Measurements from ENCODE around the gene RXRG. TPM values are rescaled to one million over a fixed set of nuclear protein-coding genes. Genes with fewer than 3 reads are reported as not detected.
A peak's percentile ranks its signal among the peaks of the same experiment; 100 is the strongest.
"Not testable (repeated sequence)": the region's sequence is repeated elsewhere in the genome, so short reads cannot be mapped to it uniquely, and the experiment has no call there.

The RXRG gene
- total and polyA plus RNA-seq, 5 donors = 1.4 to 4.7 (median 3.6) TPM

- intact Hi-C loops (cut with DNase I) = no loop called here
- no peak overlapping the region for H3K4me3 ChIP-seq (ENCODE audit: low read length)
- no peaks in the 10 kb centered on the region for H3K27me3 ChIP-seq (ENCODE audit: control insufficient read depth, insufficient read depth)
- 94% methylated on average over 2 of the region's 2 CpGs for WGBS
- H3K9me3 ChIP-seq (ENCODE audit: control insufficient read depth, low read length) = no peaks in the 10 kb centered on the region
- DNase-seq (no peak), ATAC-seq (no peak)
- H3K4me1 ChIP-seq (ENCODE audit: control insufficient read depth, insufficient read depth, low read length) = peaks cover 3% of the 10 kb centered on the region
- no peak overlapping the region for H3K27ac ChIP-seq (ENCODE audit: low read length)
Observed at GRCh38 chr1:165474196-165474595, 29.3 kb upstream of the RXRG start.

- intact Hi-C loops (cut with DNase I) = no loop called here
- no peaks in the 10 kb centered on the region for H3K9me3 ChIP-seq (ENCODE audit: control insufficient read depth, low read length)
- no peak overlapping the region for H3K27ac ChIP-seq (ENCODE audit: low read length)
- no peaks in the 10 kb centered on the region for H3K27me3 ChIP-seq (ENCODE audit: control insufficient read depth, insufficient read depth)
- WGBS = 84% methylated on average over 4 of the region's 4 CpGs
- ATAC-seq (no peak), DNase-seq (no peak)
- H3K4me1 ChIP-seq (ENCODE audit: control insufficient read depth, insufficient read depth, low read length) = peaks cover 3% of the 10 kb centered on the region
- H3K4me3 ChIP-seq (ENCODE audit: low read length) = no peak overlapping the region
Observed at GRCh38 chr1:165473081-165473480, 28.2 kb upstream of the RXRG start.

- Histone ChIP-seq H3K27me3 (ENCODE audit: control insufficient read depth, insufficient read depth) (no peaks in the 10 kb centered on the region), H3K4me3 (ENCODE audit: low read length) (no peak overlapping the region), H3K27ac (ENCODE audit: low read length) (no peak overlapping the region), H3K4me1 (ENCODE audit: control insufficient read depth, insufficient read depth, low read length) (peaks cover 2% of the 10 kb centered on the region), H3K9me3 (ENCODE audit: control insufficient read depth, low read length) (no peaks in the 10 kb centered on the region)
- intact Hi-C loops (cut with DNase I) = no loop called here
- no peak for DNase-seq
- ATAC-seq = no peak
- 82% methylated on average over 6 of the region's 6 CpGs for WGBS
Observed at GRCh38 chr1:165468726-165469249, 23.9 kb upstream of the RXRG start.

- Histone ChIP-seq H3K9me3 (ENCODE audit: control insufficient read depth, low read length) (no peaks in the 10 kb centered on the region), H3K4me3 (ENCODE audit: low read length) (no peak overlapping the region), H3K27me3 (ENCODE audit: control insufficient read depth, insufficient read depth) (no peaks in the 10 kb centered on the region), H3K4me1 (ENCODE audit: control insufficient read depth, insufficient read depth, low read length) (peaks cover 2% of the 10 kb centered on the region), H3K27ac (ENCODE audit: low read length) (no peak overlapping the region)
- intact Hi-C loops (cut with DNase I) = no loop called here
- ATAC-seq = no peak
- no peak for DNase-seq
- WGBS = 87% methylated on average over 2 of the region's 2 CpGs
Observed at GRCh38 chr1:165468253-165468652, 23.3 kb upstream of the RXRG start.

- intact Hi-C loops (cut with DNase I) = no loop called here
- DNase-seq (peak in 2 of 3 donors; percentile 31 to 56), ATAC-seq (peak; percentile 44 to 88)
- Histone ChIP-seq H3K9me3 (ENCODE audit: control insufficient read depth, low read length) (no peaks in the 10 kb centered on the region), H3K27ac (ENCODE audit: low read length) (no peak overlapping the region), H3K27me3 (ENCODE audit: control insufficient read depth, insufficient read depth) (no peaks in the 10 kb centered on the region), H3K4me1 (ENCODE audit: control insufficient read depth, insufficient read depth, low read length) (peaks cover 2% of the 10 kb centered on the region), H3K4me3 (ENCODE audit: low read length) (no peak overlapping the region)
- 71% methylated on average over 7 of the region's 7 CpGs for WGBS
Observed at GRCh38 chr1:165467706-165468105, 22.8 kb upstream of the RXRG start.

GRCh38 chr1:165463978-165464377, 19.1 kb upstream of the RXRG start:
- ATAC-seq (no peak), DNase-seq (no peak)
- Histone ChIP-seq H3K4me1 (ENCODE audit: control insufficient read depth, insufficient read depth, low read length) (peaks cover 2% of the 10 kb centered on the region), H3K4me3 (ENCODE audit: low read length) (no peak overlapping the region), H3K9me3 (ENCODE audit: control insufficient read depth, low read length) (no peaks in the 10 kb centered on the region), H3K27ac (ENCODE audit: low read length) (no peak overlapping the region), H3K27me3 (ENCODE audit: control insufficient read depth, insufficient read depth) (peaks cover 4% of the 10 kb centered on the region)
- intact Hi-C loops (cut with DNase I) = no loop called here
- 82% methylated on average over 3 of the region's 3 CpGs for WGBS

- WGBS = 96% methylated on average over 2 of the region's 2 CpGs
- ATAC-seq; H3K27me3 ChIP-seq (ENCODE audit: control insufficient read depth, insufficient read depth); intact Hi-C loops (cut with DNase I); H3K9me3 ChIP-seq (ENCODE audit: control insufficient read depth, low read length); H3K4me3 ChIP-seq (ENCODE audit: low read length); DNase-seq; H3K27ac ChIP-seq (ENCODE audit: low read length); H3K4me1 ChIP-seq (ENCODE audit: control insufficient read depth, insufficient read depth, low read length): not testable (repeated sequence)
Observed at GRCh38 chr1:165459683-165460082, 14.8 kb upstream of the RXRG start.

- no peaks in the 10 kb centered on the region for H3K9me3 ChIP-seq (ENCODE audit: control insufficient read depth, low read length)
- H3K4me1 ChIP-seq (ENCODE audit: control insufficient read depth, insufficient read depth, low read length) = no peaks in the 10 kb centered on the region
- no peak overlapping the region for H3K4me3 ChIP-seq (ENCODE audit: low read length)
- 80% methylated on average over 6 of the region's 6 CpGs for WGBS
- peaks cover 4% of the 10 kb centered on the region for H3K27me3 ChIP-seq (ENCODE audit: control insufficient read depth, insufficient read depth)
- DNase-seq = no peak
- ATAC-seq = no peak
- no peak overlapping the region for H3K27ac ChIP-seq (ENCODE audit: low read length)
- intact Hi-C loops (cut with DNase I) = no loop called here
Observed at GRCh38 chr1:165456861-165457260, 11.9 kb upstream of the RXRG start.

- Histone ChIP-seq H3K27me3 (ENCODE audit: control insufficient read depth, insufficient read depth) (peaks cover 4% of the 10 kb centered on the region), H3K4me3 (ENCODE audit: low read length) (no peak overlapping the region), H3K9me3 (ENCODE audit: control insufficient read depth, low read length) (no peaks in the 10 kb centered on the region), H3K4me1 (ENCODE audit: control insufficient read depth, insufficient read depth, low read length) (no peaks in the 10 kb centered on the region), H3K27ac (ENCODE audit: low read length) (no peak overlapping the region)
- 87% methylated on average over 1 of the region's 1 CpG for whole genome bisulfite sequencing
- ATAC-seq (no peak), DNase-seq (no peak)
- intact Hi-C loops (cut with DNase I) = no loop called here
Observed at GRCh38 chr1:165456114-165456513, 11.2 kb upstream of the RXRG start.

- ATAC-seq (no peak), DNase-seq (no peak)
- Histone ChIP-seq H3K27ac (ENCODE audit: low read length) (no peak overlapping the region), H3K4me3 (ENCODE audit: low read length) (no peak overlapping the region), H3K9me3 (ENCODE audit: control insufficient read depth, low read length) (no peaks in the 10 kb centered on the region), H3K27me3 (ENCODE audit: control insufficient read depth, insufficient read depth) (no peaks in the 10 kb centered on the region), H3K4me1 (ENCODE audit: control insufficient read depth, insufficient read depth, low read length) (no peaks in the 10 kb centered on the region)
- WGBS = 95% methylated on average over 3 of the region's 3 CpGs
- intact Hi-C loops (cut with DNase I) = no loop called here
Observed at GRCh38 chr1:165455111-165455510, 10.2 kb upstream of the RXRG start.

GRCh38 chr1:165454091-165454610, 9.2 kb upstream of the RXRG start:
- no peaks in the 10 kb centered on the region for H3K9me3 ChIP-seq (ENCODE audit: control insufficient read depth, low read length)
- 80% methylated on average over 3 of the region's 3 CpGs for WGBS
- no peak overlapping the region for H3K4me3 ChIP-seq (ENCODE audit: low read length)
- ATAC-seq (no peak), DNase-seq (no peak)
- H3K27me3 ChIP-seq (ENCODE audit: control insufficient read depth, insufficient read depth) = no peaks in the 10 kb centered on the region
- H3K4me1 ChIP-seq (ENCODE audit: control insufficient read depth, insufficient read depth, low read length) = no peaks in the 10 kb centered on the region
- H3K27ac ChIP-seq (ENCODE audit: low read length) = no peak overlapping the region
- intact Hi-C loops (cut with DNase I) = no loop called here

All from right cardiac atrium (tissue), 5 donors.